Ovary (tissue), 9 donors: ENCODE results near the gene WDFY4. TPM values are rescaled to one million over a fixed set of nuclear protein-coding genes. Genes with fewer than 3 reads are reported as not detected.

ENCODE experiments used
- DNase-seq, 5 donors: peaks; one replicate each; pipeline ENCODE4 v3.0.0-alpha.2; 2019 to 2020
- H3K27ac ChIP-seq, 2 donors: fragments of 200-600 bp; one replicate each; pipeline versions ENCODE4 v1.5.1 to v1.8.0; 2019 to 2022
- H3K27me3 ChIP-seq: fragments of 200-600 bp; one replicate; pipeline ENCODE4 v1.8.0; 2022
- H3K36me3 ChIP-seq: fragments of 200-600 bp; sonication (generic); one replicate; pipeline ENCODE4 v1.5.1; 2019
- H3K4me1 ChIP-seq: one replicate; pipeline ENCODE4 v1.8.1; 2013; ENCODE audit warnings: mild to moderate bottlenecking, moderate library complexity; ENCODE audit not compliant: insufficient read depth
- H3K4me3 ChIP-seq: fragments of 200-600 bp; sonication (generic); one replicate; pipeline ENCODE4 v1.5.1; 2017
- H3K9me3 ChIP-seq, 2 donors: fragments of 200-600 bp in 1 of 2; sonication (generic) in 1 of 2; one replicate each; pipeline versions ENCODE4 v1.5.1 to v1.8.1; 2013 to 2019; ENCODE audit warnings: mild to moderate bottlenecking in 1 of 2, moderate library complexity in 1 of 2
- CTCF ChIP-seq, 3 donors: fragments of 450-650 bp in 2 of 3; fragments of 200-600 bp in 1 of 3; IDR thresholded peaks; one replicate each; pipeline versions ENCODE4 v1.5.1 to v1.8.0; 2016 to 2022; ENCODE audit warnings: antibody characterized with exemption in 3 of 3, mild to moderate bottlenecking in 1 of 3
- EP300 ChIP-seq: sonication (generic); formaldehyde crosslinking; IDR thresholded peaks from one replicate; pipeline ENCODE4 v1.6.1; 2017; ENCODE audit warnings: antibody characterized with exemption
- POLR2A ChIP-seq: fragments of 450-650 bp; IDR thresholded peaks from one replicate; pipeline ENCODE4 v1.6.1; 2017; ENCODE audit warnings: antibody characterized with exemption, mild to moderate bottlenecking, moderate library complexity
- WGBS, 3 donors: extraction: QIAGEN DNeasy Blood & Tissue Kit in 1 of 3; methylation state at CpG; one replicate each; pipeline versions ENCODE4 v1.1.5 to v1.1.7; 2013 to 2017; 5-methylcytosine and 5-hydroxymethylcytosine counted together
- intact Hi-C, 4 donors: fragments of 100-400 bp; cut with DNase I; formaldehyde crosslinking; loops; one replicate each; pipeline versions ENCODE4 v1.11.0 to v1.15.1; 2022 to 2023
- polyA plus RNA-seq, 2 donors: library from polyadenylated mRNA; stranded (reverse); fragments of 200-250 nt in 1 of 2; fragments of 350-450 nt in 1 of 2; fragmentation: Illumina TruSeq in 1 of 2; extraction: RNeasy Lipid Tissue Mini Kit (QIAGEN cat#74804) in 1 of 2; gene quantifications; one replicate each; pipeline ENCODE4 v1.2.3, GENCODE V29; 2013 to 2014
- total RNA-seq, 7 donors: library from RNA; depleted of rRNA in 2 of 7; stranded (reverse); fragments of >200 nt in 2 of 7; fragmentation: NEBNext Ultra II Directional in 3 of 7; extraction: Animal tissue kit (Norgen Biotek cat#: 25700) in 3 of 7; gene quantifications; one replicate each; pipeline versions ENCODE4 v1.1.0 to v1.2.4, GENCODE V29; 2016 to 2023
- donor health status: DM: no; HTN: no; CAD: no; lungs with moderate emphysema.
- donor health status: DM: no; HTN: no; CAD: no.
- donor health status: Bipolar disorder and iron deficiency.
- donor health status: DM: yes; HTN: yes; CAD: no.
- donor health status: DM: no; HTN: no; CAD: no.
- donor health status: DM: yes; HTN: yes; CAD: no.

The WDFY4 gene
- total and polyA plus RNA-seq, 9 donors = 0.54 to 4.2 (median 1.7) TPM

- Histone ChIP-seq H3K27ac (no peak overlapping the region), H3K9me3 (no peaks in the 10 kb centered on the region), H3K36me3 (no peaks in the 10 kb centered on the region), H3K27me3 (no peaks in the 10 kb centered on the region), H3K4me3 (no peak overlapping the region), H3K4me1 (no peaks in the 10 kb centered on the region)
- no peak for TF ChIP-seq EP300
- intact Hi-C loops = no loop called here
- no peak for DNase-seq
- WGBS, 3 donors = 90 to 94% (median 94%) methylated on average over 5 of the region's 5 CpGs
Measured at GRCh38 chr10:48729222-48729621, 44.5 kb downstream of the WDFY4 start.

- DNase-seq = no peak
- intact Hi-C loops = no loop called here
- Histone ChIP-seq H3K4me3 (no peak overlapping the region), H3K9me3 (no peaks in the 10 kb centered on the region), H3K36me3 (no peaks in the 10 kb centered on the region), H3K27ac (no peak overlapping the region), H3K4me1 (no peaks in the 10 kb centered on the region), H3K27me3 (no peaks in the 10 kb centered on the region)
- WGBS, 3 donors = 58 to 77% (median 63%) methylated on average over 3 of the region's 3 CpGs
- TF ChIP-seq POLR2A (no peak), CTCF (IDR thresholded peaks at IDR 0.05) (no peak), EP300 (no peak)
Measured at GRCh38 chr10:48729941-48730457, 45.3 kb downstream of the WDFY4 start.

- WGBS, 3 donors = 90 to 95% (median 94%) methylated on average over 10 of the region's 10 CpGs
- no peak for DNase-seq
- H3K4me3 ChIP-seq = no peak overlapping the region
- H3K4me1 ChIP-seq = no peaks in the 10 kb centered on the region
- H3K27me3 ChIP-seq = no peaks in the 10 kb centered on the region
- H3K27ac ChIP-seq = no peak overlapping the region
- intact Hi-C loops = no loop called here
- no peaks in the 10 kb centered on the region for H3K9me3 ChIP-seq
- H3K36me3 ChIP-seq = no peaks in the 10 kb centered on the region
- no peak for TF ChIP-seq POLR2A
Measured at GRCh38 chr10:48731141-48731540, 46.5 kb downstream of the WDFY4 start.

- Histone ChIP-seq H3K27ac (no peak overlapping the region), H3K9me3 (no peaks in the 10 kb centered on the region), H3K27me3 (no peaks in the 10 kb centered on the region), H3K4me1 (no peaks in the 10 kb centered on the region), H3K4me3 (no peak overlapping the region), H3K36me3 (no peaks in the 10 kb centered on the region)
- WGBS, 3 donors = 98 to 100% (median 100%) methylated on average over 2 of the region's 2 CpGs
- TF ChIP-seq CTCF (IDR thresholded peaks at IDR 0.05) (no peak), EP300 (no peak), POLR2A (no peak)
- DNase-seq = no peak
- intact Hi-C loops = no loop called here
Measured at GRCh38 chr10:48731654-48732053, 47.0 kb downstream of the WDFY4 start.

- Histone ChIP-seq H3K4me3 (no peak overlapping the region), H3K9me3 (no peaks in the 10 kb centered on the region), H3K27ac (no peak overlapping the region), H3K36me3 (no peaks in the 10 kb centered on the region), H3K27me3 (no peaks in the 10 kb centered on the region), H3K4me1 (no peaks in the 10 kb centered on the region)
- 61 to 74% (median 70%) methylated on average over 1 of the region's 1 CpG for WGBS, 3 donors
- intact Hi-C loops = no loop called here
- TF ChIP-seq EP300 (no peak), CTCF (IDR thresholded peaks at IDR 0.05) (no peak), POLR2A (no peak)
- no peak for DNase-seq
Measured at GRCh38 chr10:48733329-48733728, 48.7 kb downstream of the WDFY4 start.
